Measurements from ENCODE around the gene VPS26B.
"Not testable (repeated sequence)": the region's sequence is repeated elsewhere in the genome, so short reads cannot be mapped to it uniquely, and the experiment has no call there.

Gene VPS26B

GRCh38 chr11:134231958-134232659 lies 7.6 kb downstream of the VPS26B start:
- DNase-seq, result no peak

GRCh38 chr11:134233729-134234179 lies 9.3 kb downstream of the VPS26B start:
- no peak for DNase-seq

DNA sequence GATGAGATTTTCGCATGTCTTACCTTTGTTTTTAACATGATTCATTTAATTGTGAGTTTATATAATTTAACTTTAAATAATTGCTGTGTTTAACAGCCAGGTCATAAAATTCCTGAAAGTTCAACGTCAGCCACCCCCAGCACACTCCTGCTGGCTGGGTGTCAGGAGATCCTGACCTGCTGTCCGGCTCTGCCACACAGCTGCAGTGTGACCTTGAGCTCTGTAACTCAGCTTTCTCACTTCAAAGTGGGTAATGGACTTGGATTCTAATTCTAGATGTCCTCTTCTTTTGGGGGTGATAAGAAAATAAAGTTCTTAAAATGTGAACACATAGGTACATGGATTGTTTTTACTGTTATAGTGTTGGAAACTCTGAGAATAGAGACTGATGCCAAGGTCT lies 10.9 kb downstream of the VPS26B start:
- DNase-seq, result no peak

DNA sequence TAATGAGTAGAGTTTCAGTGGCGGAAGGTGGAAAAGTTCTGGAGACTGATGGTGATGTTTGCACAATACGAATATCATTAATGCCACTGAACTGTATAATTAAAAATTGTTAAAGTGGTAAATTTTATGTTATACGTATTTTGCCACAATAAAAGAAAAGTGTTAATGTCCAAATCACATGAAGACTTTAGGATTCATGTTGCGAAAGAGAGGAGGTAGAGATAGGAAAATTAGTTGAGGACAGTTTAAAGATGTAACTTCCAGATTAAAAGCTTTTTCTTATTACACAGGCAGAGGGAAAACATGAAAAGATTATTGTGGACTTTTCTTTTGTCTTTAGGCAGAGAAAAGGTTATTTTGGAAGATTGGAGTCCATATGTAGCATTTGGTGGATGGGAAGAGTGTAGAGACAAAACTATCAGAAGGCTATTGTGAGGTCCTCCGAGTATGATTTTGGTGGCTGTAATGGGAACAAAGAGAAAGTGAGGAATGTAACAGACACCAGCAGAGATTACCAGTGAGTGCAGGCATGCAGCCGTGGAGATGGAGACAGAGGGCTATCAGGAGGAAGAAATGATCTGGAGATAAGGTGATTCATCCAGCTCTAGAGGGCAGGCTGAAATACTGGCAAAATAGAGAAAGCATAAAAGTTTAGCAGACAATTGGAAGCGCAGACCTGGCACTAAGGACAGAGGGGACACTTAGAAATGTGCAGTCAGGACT lies 12.5 kb downstream of the VPS26B start:
- no peak for DNase-seq

DNA sequence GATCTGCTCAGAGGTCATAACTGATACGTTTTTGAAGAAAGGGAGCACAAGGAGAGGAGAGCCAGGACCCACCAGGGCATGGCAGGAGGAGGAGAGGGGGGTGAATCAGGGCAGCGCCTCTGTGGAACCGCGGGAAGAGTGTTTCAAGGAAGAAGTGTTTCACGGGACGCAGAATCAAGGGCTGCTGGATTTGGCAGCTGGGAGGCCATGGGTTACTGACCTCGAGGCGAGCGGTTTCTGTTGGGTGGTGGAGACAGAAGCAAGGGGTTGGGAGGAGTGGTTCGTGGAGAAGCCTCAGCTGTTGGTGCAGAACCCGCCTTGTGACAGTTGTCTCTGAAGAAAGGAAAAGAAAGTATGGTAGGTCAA lies 13.1 kb downstream of the VPS26B start:
- no peak for DNase-seq

DNA sequence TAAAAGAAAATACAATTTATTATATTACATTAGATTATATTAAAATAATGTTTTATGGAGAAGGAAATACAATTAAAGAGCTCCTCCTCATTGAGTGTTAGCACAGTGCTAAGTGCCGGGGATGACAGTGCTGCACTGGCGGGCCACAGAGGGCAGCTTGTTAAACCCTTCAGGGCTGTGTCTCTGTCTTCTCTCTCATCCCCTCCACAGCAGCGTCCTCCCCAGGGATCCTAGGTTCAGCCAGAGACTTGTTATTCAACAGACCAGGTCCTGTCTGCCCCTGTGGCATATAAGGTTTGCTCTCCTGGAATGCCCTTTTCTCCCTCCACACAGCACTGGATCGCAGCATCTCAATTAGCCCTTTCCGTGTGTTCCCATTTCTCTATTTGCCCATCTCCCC lies 14.5 kb downstream of the VPS26B start:
- no peak for DNase-seq

- no peak for DNase-seq
Observed at GRCh38 chr11:134240592-134240991, 16.1 kb downstream of the VPS26B start.

DNA sequence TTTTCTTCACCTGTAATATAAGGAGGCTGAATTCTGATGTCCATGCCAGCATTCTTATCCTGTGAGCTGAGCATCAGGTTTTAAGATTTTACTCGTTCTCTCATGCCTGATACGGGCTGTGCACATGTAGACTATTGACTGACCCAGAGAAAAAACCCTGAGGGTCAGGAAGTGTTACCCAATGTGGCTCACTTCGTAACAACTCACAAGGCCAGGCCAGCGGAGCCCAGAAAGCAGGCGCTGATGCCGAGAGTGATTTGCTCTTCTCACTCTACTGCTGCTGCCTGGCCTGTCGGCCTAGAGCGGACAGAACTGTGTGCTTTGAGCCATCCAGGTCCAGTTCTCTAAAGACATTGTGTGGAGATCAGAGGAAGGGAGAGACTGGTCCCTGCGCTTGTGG lies 17.9 kb downstream of the VPS26B start:
- no peak for DNase-seq

- no peak for DNase-seq
Observed at GRCh38 chr11:134243913-134244312, 19.4 kb downstream of the VPS26B start.

DNA sequence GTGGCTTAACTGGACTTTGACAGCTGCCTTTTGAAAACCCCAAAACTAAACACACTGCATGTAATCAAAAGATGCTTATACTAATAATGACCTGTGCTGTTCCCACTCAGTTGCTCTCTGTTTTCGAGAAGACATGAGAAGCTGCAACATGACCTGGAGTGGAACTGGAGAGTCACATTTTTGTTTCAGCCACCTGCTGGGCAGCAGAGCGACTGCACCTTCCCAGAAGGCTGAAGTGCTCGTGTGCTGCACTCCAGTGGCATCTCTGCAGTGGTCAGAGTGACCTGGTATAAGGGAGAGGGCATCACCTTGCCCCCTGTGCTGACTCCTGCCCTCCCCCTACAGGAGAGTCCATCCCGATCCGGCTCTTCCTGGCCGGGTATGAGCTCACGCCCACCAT lies 20.1 kb downstream of the VPS26B start:
- DNase-seq, result no peak

GRCh38 chr11:134245434-134245833 lies 21.0 kb downstream of the VPS26B start:
- no peak for DNase-seq

DNA sequence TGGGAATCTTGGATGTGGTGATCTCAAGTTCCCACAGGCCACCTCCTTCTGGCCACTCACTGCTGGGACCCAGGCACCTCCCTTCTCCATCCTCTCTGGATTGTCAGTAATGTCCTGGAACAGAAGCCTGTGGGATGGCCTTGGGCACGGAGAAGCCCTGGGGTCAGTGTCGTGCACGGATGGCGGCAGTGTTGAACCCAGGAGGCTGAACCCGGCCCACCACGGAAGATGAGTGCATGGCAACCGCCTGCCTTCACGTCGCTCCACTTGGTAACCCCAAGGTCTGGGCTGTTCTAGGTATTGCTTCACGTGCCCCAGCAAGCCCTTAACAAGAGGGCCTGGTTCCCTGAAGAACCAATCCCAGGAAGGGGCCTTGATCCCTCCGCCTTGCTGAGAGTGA lies 21.6 kb downstream of the VPS26B start:
- DNase-seq, result no peak

- no peak for DNase-seq
Observed at GRCh38 chr11:134246678-134247077, 22.2 kb downstream of the VPS26B start.

GRCh38 chr11:134248910-134249480 lies 24.5 kb downstream of the VPS26B start:
- DNase-seq, result no peak

DNA sequence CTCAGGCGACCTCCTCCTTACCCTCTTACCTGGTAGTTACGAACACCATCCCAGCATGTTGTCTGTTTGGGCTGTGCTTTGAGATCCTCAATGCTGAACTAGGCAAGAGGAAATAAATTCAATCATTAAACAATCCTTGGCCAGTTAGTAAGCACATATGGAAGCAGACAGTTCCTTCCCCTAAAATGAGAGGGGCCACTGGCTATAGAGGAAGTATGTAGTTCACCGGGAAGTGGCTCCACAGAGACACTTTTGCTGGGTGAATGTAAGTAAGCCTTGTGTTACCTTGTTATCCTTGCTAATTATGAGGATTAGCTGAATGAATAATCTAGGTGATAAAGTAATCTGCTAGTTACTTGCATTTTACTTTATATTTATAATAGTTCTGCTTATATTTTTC lies 25.8 kb downstream of the VPS26B start:
- no peak for DNase-seq

DNA sequence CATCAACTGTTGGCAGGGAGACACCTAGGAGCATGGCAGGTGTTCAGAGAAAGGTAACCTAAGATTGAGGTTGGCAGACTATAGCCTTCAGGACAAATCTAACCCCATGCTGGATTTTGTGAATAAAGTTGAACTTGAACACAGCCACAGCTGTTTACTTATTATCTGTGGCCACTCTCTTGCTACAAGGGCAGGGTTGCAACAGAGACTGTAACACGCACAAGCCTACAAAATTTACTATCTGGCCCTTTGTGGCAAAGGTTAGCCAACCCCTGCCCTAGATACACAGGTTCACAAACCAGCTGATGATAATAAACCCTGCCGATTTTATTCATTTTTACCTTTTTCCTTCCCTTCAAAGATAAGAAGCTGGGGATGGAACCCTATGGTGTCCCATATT lies 26.2 kb downstream of the VPS26B start:
- no peak for DNase-seq

DNA sequence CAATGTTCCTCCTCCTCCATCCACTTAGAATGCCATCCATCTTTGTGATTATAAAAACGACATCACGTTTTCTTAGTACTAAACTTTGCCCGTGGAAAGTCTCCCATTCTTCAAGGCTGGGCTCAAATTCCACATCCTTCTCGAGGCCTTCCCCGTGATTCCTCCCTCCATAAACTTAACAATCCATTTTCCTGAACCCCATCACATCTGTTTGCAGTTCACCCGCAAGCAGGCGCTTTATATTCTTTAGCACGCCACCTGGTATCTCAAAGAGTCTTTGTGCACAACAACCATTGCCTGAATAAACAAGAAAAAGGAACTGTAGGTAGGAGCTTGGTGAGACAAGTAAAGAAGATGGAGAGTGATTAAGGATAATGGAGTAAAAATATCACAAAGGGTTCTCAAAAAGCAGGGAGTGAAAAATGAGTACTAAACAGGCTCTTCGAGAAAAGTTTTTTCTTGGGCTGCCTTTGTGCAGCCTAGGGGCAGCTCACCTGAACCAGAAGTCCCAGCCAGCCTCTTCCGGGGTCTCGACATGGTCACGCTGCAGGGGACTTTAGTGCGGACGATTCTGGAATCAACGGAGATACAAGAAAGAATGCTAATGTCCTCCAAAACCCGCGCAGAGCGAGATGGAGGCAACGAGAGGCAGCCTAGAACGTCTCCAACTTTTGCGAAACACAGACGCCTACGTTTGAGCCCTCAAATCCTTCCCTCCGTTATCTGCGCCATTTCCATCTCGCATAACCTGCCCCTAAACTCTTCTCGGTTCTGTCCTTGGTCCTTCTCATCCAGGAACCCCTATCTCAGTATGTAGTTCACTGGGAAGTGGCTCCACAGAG lies 28.1 kb downstream of the VPS26B start:
- no peak for DNase-seq

DNA sequence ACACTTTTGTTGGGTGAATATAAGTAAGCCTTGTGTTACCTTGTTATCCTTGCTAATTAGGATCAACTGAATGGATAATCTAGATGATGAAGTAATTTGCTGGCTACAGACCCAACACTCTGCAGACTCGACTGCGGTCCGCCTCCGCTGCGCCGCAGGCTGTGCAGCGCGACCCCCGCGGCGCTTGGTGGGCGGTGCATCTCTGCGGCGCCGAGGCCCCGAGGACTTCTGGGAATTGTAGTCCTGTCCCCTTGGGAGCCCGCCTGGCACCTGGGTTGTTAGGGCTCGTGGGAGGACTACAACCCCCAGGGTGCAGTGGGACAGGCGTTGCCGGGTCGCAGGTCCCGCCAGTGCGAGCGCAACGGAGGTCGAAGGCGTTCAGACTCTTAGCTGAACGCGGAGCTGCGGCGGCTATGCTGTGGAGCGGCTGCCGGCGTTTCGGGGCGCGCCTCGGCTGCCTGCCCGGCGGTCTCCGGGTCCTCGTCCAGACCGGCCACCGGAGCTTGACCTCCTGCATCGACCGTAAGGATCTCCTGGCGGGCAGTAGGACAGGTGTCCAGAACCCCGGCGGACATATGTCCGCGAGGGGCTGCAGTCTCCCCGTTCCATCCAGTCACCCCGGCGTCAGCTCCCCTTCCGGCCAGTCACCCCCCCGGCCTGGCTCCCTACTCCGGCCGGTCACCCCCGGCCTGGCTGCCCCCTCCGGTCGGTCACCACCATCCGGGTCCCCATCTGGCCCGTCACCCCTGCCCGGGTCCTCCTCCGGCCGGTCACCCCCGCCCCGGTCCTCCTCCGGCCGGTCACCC lies 28.9 kb downstream of the VPS26B start, which contains the start of the genes ACAD8 and THYN1:
ACAD8 (plus strand) TSS at position 381 of the 806 bp plus-strand sequence; CDS start at position 414, 33 bp downstream.
THYN1 (minus strand) TSS at position 165 of the 806 bp plus-strand sequence. CDS start 470 bp downstream, outside the sequence.
- peak; percentile 95 for DNase-seq

DNA sequence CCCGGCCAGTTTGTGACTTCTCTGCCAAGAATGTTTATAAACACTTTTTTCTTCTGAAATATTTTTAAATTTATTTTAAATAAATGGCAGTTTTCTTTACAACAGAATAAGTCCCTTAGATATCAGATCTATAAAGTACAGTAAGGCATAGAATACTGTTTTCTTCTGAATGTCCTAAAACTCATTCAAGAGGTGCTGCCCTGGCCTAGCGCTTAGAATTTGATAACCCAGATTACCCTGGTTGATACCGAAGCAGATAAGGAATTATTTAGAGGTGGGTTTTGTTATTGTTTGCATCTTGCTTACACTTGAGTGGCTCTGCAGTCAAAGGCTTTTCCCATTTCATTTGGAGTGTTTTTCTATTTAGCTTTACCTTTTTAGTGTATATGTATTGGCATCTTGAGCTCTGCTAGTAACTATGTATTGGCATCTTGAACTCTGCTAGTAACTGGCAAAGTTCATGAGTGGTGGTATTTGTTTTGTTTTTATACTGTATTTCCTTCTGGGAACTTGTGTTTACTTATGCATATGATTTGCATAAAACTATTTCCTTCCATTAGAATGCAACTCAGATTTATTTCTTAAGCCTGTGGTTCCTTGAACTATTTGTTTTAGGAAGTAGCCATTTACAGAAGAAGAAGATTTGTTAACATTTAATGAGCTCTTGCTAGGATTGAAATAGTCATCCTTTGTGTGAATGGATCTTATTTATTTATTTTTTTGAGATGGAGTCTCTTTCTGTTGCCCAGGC lies 30.1 kb downstream of the VPS26B start:
- no peak for DNase-seq

- not testable (repeated sequence) for DNase-seq
Observed at GRCh38 chr11:134255184-134255561, 30.7 kb downstream of the VPS26B start.

DNA sequence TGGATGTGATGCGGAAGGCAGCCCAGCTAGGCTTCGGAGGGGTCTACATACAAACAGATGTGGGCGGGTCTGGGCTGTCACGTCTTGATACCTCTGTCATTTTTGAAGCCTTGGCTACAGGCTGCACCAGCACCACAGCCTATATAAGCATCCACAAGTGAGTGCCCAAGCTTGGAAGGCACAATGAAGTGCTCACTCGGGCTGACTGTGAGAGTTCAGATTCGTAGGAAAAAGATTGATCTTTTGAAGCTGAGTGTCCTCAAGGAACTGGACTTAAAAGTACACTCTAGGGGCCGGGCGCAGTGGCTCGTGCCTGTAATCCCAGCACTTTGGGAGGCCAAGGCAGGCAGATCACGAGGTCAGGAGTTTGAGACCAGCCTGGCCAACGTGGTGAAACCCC lies 32.6 kb downstream of the VPS26B start:
- no peak for DNase-seq

All from central memory CD4-positive, alpha-beta T cell (primary cell).